K562 (cell line): ENCODE data around the gene ZMIZ1. TPM values are rescaled to one million over a fixed set of nuclear protein-coding genes. Genes with fewer than 3 reads are reported as not detected.

ENCODE experiments used
- ATAC-seq: fragments of 200-7000 bp; cut with Tn5 transposase; 3 replicates; pipeline ENCODE4 v1.9.1; 2020; ENCODE audit warnings: moderate library complexity
- BruUV-seq: library from RNA; stranded (reverse); fragments of 400-500 nt; replicated peaks from 2 replicates; lab custom pipeline; 2021; lab: Mats Ljungman, UMichigan
- CTCF ChIA-PET: fragments of 300-600 bp; formaldehyde crosslinking; extraction: SDS; loops from one replicate; lab custom pipeline; 2021; ENCODE audit warnings: low intra/inter-chr PET ratio; lab: Yijun Ruan, JAX
- POLR2A ChIA-PET: fragments of 300-600, 350-650 bp; sonication (Branson Sonifier 250); formaldehyde crosslinking; extraction: SDS; loops from one replicate; lab custom pipeline; 2021; ENCODE audit warnings: antibody characterized with exemption, inconsistent platforms; lab: Yijun Ruan, JAX
- DNase-seq, 4 experiments: peaks; one replicate each; pipeline versions ENCODE4 v3.0.0 to v3.0.0-alpha.2; 2011 to 2018; ENCODE audit warnings: low spot score in 3 of 4, mixed read lengths in 3 of 4; ENCODE audit errors: extremely low read depth in 1 of 4
- FAIRE-seq: peaks from 2 replicates; lab custom pipeline; 2011; peaks lifted over from hg19 to GRCh38; lab: Jason Lieb, UNC
- H2AFZ ChIP-seq: 2 replicates; pipeline ENCODE4 v1.6.0; 2011; ENCODE audit warnings: low read depth, low read length, control low read depth, inconsistent platforms
- H3K27ac ChIP-seq: fragments of 200-600 bp; 3 replicates; pipeline ENCODE4 v1.8.0; 2011; ENCODE audit warnings: low read depth, mild to moderate bottlenecking, control low read depth, inconsistent platforms, low read length, moderate library complexity, mixed read lengths; ENCODE audit errors: extremely low read depth
- H3K27me3 ChIP-seq, 2 experiments: fragments of 300-600 bp in 1 of 2; 2 replicates in 1 of 2; 3 replicates in 1 of 2; pipeline versions ENCODE4 v1.6.0 to v1.8.0; 2011; ENCODE audit warnings: inconsistent platforms in 2 of 2, low read length in 2 of 2, mild to moderate bottlenecking in 1 of 2, mixed read lengths in 1 of 2, moderate library complexity in 1 of 2; ENCODE audit not compliant: control insufficient read depth in 2 of 2, insufficient read depth in 2 of 2
- H3K36me3 ChIP-seq: fragments of 300-600 bp; 3 replicates; pipeline ENCODE4 v1.8.0; 2011; ENCODE audit warnings: mild to moderate bottlenecking, low read length, inconsistent platforms; ENCODE audit not compliant: control insufficient read depth, insufficient read depth
- H3K4me1 ChIP-seq, 2 experiments: fragments of 200-600 bp in 1 of 2; replicated peaks in 1 of 2; 2 replicates in 1 of 2; 3 replicates in 1 of 2; pipeline versions ENCODE4 v1.5.1 to v1.8.0; 2011; ENCODE audit warnings: inconsistent platforms in 2 of 2, low read length in 2 of 2, mild to moderate bottlenecking in 1 of 2, mixed read lengths in 1 of 2, moderate library complexity in 1 of 2; ENCODE audit not compliant: control insufficient read depth in 2 of 2, insufficient read depth in 2 of 2
- H3K4me2 ChIP-seq: 2 replicates; pipeline ENCODE4 v1.6.1; 2011; ENCODE audit warnings: low read length, control low read depth, inconsistent platforms, mixed read lengths; ENCODE audit not compliant: insufficient read depth
- H3K4me3 ChIP-seq: fragments of 200-600 bp; sonication (generic), shearing (Covaris generic); 2 replicates; pipeline ENCODE4 v1.5.1; 2016; ENCODE audit warnings: control low read depth, inconsistent platforms
- H3K79me2 ChIP-seq: fragments of 200-600 bp; 3 replicates; pipeline ENCODE4 v1.8.0; 2011; ENCODE audit warnings: low read length, inconsistent platforms; ENCODE audit not compliant: control insufficient read depth, insufficient read depth
- H3K9ac ChIP-seq, 2 experiments: 2 replicates each; pipeline versions ENCODE4 v1.6.0 to v1.6.1; 2011; ENCODE audit warnings: low read depth in 2 of 2, low read length in 2 of 2, control low read depth in 1 of 2, inconsistent platforms in 1 of 2, mild to moderate bottlenecking in 1 of 2, mixed read lengths in 1 of 2; ENCODE audit not compliant: insufficient read depth in 1 of 2
- H3K9me1 ChIP-seq: one replicate; pipeline ENCODE4 v1.6.0; 2011; ENCODE audit warnings: inconsistent platforms, mild to moderate bottlenecking, low read length, moderate library complexity; ENCODE audit not compliant: control insufficient read depth, insufficient read depth
- H3K9me3 ChIP-seq: replicated peaks from 2 replicates; pipeline ENCODE4 v1.5.1; 2011; ENCODE audit warnings: low read depth, low read length, inconsistent platforms; ENCODE audit not compliant: control insufficient read depth, insufficient read depth
- H4K20me1 ChIP-seq: replicated peaks from 2 replicates; pipeline ENCODE4 v1.6.1; 2011; ENCODE audit warnings: low read length, inconsistent platforms, mixed read lengths; ENCODE audit not compliant: control insufficient read depth, insufficient read depth
- ATF7 ChIP-seq: fragments of 450-650 bp; IDR thresholded peaks from 2 replicates; pipeline ENCODE4 v1.7.1; 2014; ENCODE audit warnings: mild to moderate bottlenecking, moderate library complexity
- CTBP1 ChIP-seq: fragments of 450-650 bp; IDR thresholded peaks from 2 replicates; pipeline ENCODE4 v1.6.1; 2016; ENCODE audit warnings: borderline replicate concordance
- EHMT2 ChIP-seq: fragments of 450-650 bp; IDR thresholded peaks from 2 replicates; pipeline ENCODE4 v1.6.1; 2018; ENCODE audit warnings: antibody characterized with exemption
- HIVEP1 ChIP-seq: fragments of 250-450 bp; sonication (Bioruptor Pico); IDR thresholded peaks from 2 replicates; pipeline ENCODE4 v1.4.0; 2020; ENCODE audit warnings: mild to moderate bottlenecking
- KDM2B ChIP-seq: fragments of 250-450 bp; sonication (Bioruptor Pico); IDR thresholded peaks from 2 replicates; pipeline ENCODE4 v1.8.0; 2021; ENCODE audit warnings: mild to moderate bottlenecking, moderate library complexity
- STAT5A ChIP-seq: IDR thresholded peaks from 2 replicates; pipeline ENCODE4 v1.6.1; 2012; ENCODE audit warnings: low read length, inconsistent platforms, borderline replicate concordance
- ZNF609 ChIP-seq: sonication (generic); formaldehyde crosslinking; IDR thresholded peaks from 2 replicates; pipeline ENCODE4 v1.8.1; 2023; ENCODE audit warnings: missing genetic modification reagents, mild to moderate bottlenecking, borderline replicate concordance
- WGBS: fragments of 100-300 bp; shearing (Covaris generic); methylation state at CpG from one replicate; pipeline ENCODE4 v1.1.6; 2016; ENCODE audit warnings: low coverage, mixed read lengths; ENCODE audit not compliant: insufficient coverage; ENCODE audit errors: missing lambda C conversion rate; 5-methylcytosine and 5-hydroxymethylcytosine counted together
- in situ Hi-C: fragments of 300-500 bp; cut with MboI; formaldehyde crosslinking; loops from 4 replicates; pipeline ENCODE4 v1.15.0; 2018; ENCODE audit warnings: inconsistent platforms, mixed read lengths
- intact Hi-C: fragments of 100-400 bp; cut with micrococcal nuclease; formaldehyde crosslinking; loops from 2 replicates; pipeline ENCODE4 v1.14.2; 2022
- polyA plus RNA-seq, 8 experiments: library from polyadenylated mRNA; depleted of rRNA in 4 of 8; stranded (reverse) in 5 of 8; unstranded in 3 of 8; fragments of >200 nt; fragmentation: Nextera tagmentation in 2 of 8; fragmentation: Illumina TruSeq in 1 of 8; extraction: Ambion mirVana in 2 of 8; extraction: Trizol in 1 of 8; gene quantifications; 2 replicates each; pipeline versions ENCODE4 v1.2.1 to v1.2.3, GENCODE V29; 2011 to 2014; ENCODE audit warnings: inconsistent platforms in 1 of 8, missing spikeins in 1 of 8
- total RNA-seq, 7 experiments: library from RNA; depleted of rRNA in 6 of 7; stranded (reverse); fragments of >200 nt in 6 of 7; fragmentation: Illumina TruSeq in 2 of 7; extraction: Trizol in 2 of 7; gene quantifications; 2 replicates each; pipeline versions ENCODE4 v1.2.1 to v1.2.3, GENCODE V29; 2011 to 2021; ENCODE audit warnings: low replicate concordance in 1 of 7

The ZMIZ1 gene
- total and polyA plus RNA-seq, 9 of the 15 experiments (the other 6 are each of a cell fraction or from before 2014, with no cell fraction given): 1.0 to 37.3 (median 4.3) TPM

- TF ChIP-seq ATF7 (no peak), ZNF609 (CRISPR knock-in tag) (no peak), EHMT2 (no peak), KDM2B (CRISPR knock-in tag) (no peak)
- TF ChIP-seq, all 486 proteins: peak for 9
These were observed 163.1 kb downstream of the ZMIZ1 start (continued) for GRCh38 chr10:79231908-79232307.

GRCh38 chr10:79232864-79233263 is 164.1 kb downstream of the ZMIZ1 start:
- Histone ChIP-seq H3K4me3 (no peak overlapping the region), H3K9me1 (no peaks in the 10 kb centered on the region), H3K27ac (no peak overlapping the region), H3K4me1 (peaks cover 0 to 7% of the 10 kb centered on the region in 2 experiments; a peak in 2 of 5 replicates), H3K79me2 (no peaks in the 10 kb centered on the region), H3K9ac (no peak overlapping the region), H4K20me1 (no peaks in the 10 kb centered on the region; the same call in none of the 2 replicates), H3K4me2 (no peak overlapping the region), H2AFZ (no peak overlapping the region), H3K9me3 (no peaks in the 10 kb centered on the region), H3K36me3 (peaks cover 11% of the 10 kb centered on the region; the same call in 2 of the 3 replicates), H3K27me3 (no peaks in the 10 kb centered on the region)
- intact Hi-C loops: no loop called here
- POLR2A ChIA-PET: no interaction called here
- BruUV-seq: no TSS peak
- ATAC-seq (no peak), DNase-seq (no peak), FAIRE-seq (no peak)
- in situ Hi-C loops: no loop called here
- TF ChIP-seq CTBP1 (no peak), HIVEP1 (CRISPR knock-in tag) (no peak), STAT5A (no peak)
- 90% methylated on average over 3 of the region's 3 CpGs for WGBS
- CTCF ChIA-PET: no interaction called here
